OCI-LY1 (cell line): Measurements from ENCODE around the gene SKA1.

Experiments
- EZH2 ChIP-seq: fragments of 200-600 bp; sonication (generic), shearing (Covaris generic); IDR thresholded peaks from 2 replicates; pipeline ENCODE4 v1.8.0; 2017; ENCODE audit warnings: borderline replicate concordance, mixed run types, mild to moderate bottlenecking, antibody characterized with exemption, low read length, moderate library complexity, mixed read lengths
- TF ChIP-seq, protein P1 (sequence below): fragments of 200-600 bp; sonication (generic), shearing (Covaris generic); IDR thresholded peaks from 2 replicates; pipeline ENCODE4 v1.5.1; 2017; ENCODE audit warnings: mild to moderate bottlenecking, antibody characterized with exemption, low read length, moderate library complexity, mixed read lengths

DNA sequence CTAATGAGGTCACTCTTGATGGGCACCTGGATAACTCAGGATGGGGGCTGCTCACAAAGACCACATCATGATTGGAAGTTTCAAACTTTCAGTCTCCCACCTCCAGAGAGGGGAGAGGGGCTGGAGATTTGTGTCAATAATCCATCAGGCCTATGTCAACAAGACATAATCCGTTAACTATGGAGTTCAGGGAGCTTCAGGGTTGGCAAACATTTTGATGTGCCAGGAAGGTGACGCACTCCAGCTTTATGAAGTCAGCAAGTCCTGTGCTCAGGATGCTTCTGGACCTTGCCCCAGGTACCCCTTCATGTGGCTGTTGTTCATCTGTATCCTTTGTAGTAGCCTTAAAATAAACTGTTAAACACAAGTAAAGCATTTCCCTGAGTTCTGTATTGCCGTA, 19.0 kb downstream of the SKA1 start:
- TF ChIP-seq EZH2, result no peak
- TF ChIP-seq, protein P1, sequence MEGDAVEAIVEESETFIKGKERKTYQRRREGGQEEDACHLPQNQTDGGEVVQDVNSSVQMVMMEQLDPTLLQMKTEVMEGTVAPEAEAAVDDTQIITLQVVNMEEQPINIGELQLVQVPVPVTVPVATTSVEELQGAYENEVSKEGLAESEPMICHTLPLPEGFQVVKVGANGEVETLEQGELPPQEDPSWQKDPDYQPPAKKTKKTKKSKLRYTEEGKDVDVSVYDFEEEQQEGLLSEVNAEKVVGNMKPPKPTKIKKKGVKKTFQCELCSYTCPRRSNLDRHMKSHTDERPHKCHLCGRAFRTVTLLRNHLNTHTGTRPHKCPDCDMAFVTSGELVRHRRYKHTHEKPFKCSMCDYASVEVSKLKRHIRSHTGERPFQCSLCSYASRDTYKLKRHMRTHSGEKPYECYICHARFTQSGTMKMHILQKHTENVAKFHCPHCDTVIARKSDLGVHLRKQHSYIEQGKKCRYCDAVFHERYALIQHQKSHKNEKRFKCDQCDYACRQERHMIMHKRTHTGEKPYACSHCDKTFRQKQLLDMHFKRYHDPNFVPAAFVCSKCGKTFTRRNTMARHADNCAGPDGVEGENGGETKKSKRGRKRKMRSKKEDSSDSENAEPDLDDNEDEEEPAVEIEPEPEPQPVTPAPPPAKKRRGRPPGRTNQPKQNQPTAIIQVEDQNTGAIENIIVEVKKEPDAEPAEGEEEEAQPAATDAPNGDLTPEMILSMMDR, result no peak
